Measurements from ENCODE around the gene ZBTB7C.

GRCh38 chr18:48029296-48029986, 379.7 kb downstream of the ZBTB7C start:
- TF ChIP-seq CTCF (IDR thresholded peaks at IDR 0.05) (no peak), EZH2 (IDR thresholded peaks at IDR 0.05; ENCODE audit: borderline replicate concordance, insufficient read depth, low read depth, low read length, poor library complexity, severe bottlenecking) (no peak)

All from B cell (primary cell).